Measurements from ENCODE around the gene VAT1L.
"Not testable (repeated sequence)": the region's sequence is repeated elsewhere in the genome, so short reads cannot be mapped to it uniquely, and the experiment has no call there.

VAT1L gene

GRCh38 chr16:77963185-77964044 is 175.1 kb downstream of the VAT1L start:
- DNase-seq: no peak

GRCh38 chr16:77965346-77965745 is 177.0 kb downstream of the VAT1L start:
- no peak for DNase-seq

- no peak for DNase-seq
Measured at GRCh38 chr16:77967054-77967904, 178.9 kb downstream of the VAT1L start.

- DNase-seq: no peak
Measured at GRCh38 chr16:77969861-77970260, 181.5 kb downstream of the VAT1L start.

GRCh38 chr16:77970371-77970770 is 182.0 kb downstream of the VAT1L start:
- DNase-seq: no peak

- DNase-seq: peak in 1 of 2 experiments; percentile 34
Measured at GRCh38 chr16:77971306-77972061, 183.1 kb downstream of the VAT1L start.

GRCh38 chr16:77972062-77972392 is 183.7 kb downstream of the VAT1L start:
- DNase-seq: no peak

GRCh38 chr16:77974883-77975282 is 186.5 kb downstream of the VAT1L start:
- no peak for DNase-seq

- no peak for DNase-seq
Measured at GRCh38 chr16:77975942-77976341, 187.6 kb downstream of the VAT1L start.

- DNase-seq: no peak
Measured at GRCh38 chr16:77977339-77977738, 189.0 kb downstream of the VAT1L start.

- no peak for DNase-seq
Measured at GRCh38 chr16:77985111-77985510, 196.7 kb downstream of the VAT1L start.

- no peak for DNase-seq
Measured at GRCh38 chr16:77986011-77986740, 197.8 kb downstream of the VAT1L start.

- no peak for DNase-seq
Measured at GRCh38 chr16:77987810-77988209, 199.4 kb downstream of the VAT1L start.

GRCh38 chr16:77989846-77990245 is 201.5 kb downstream of the VAT1L start:
- no peak for DNase-seq

- no peak for DNase-seq
Measured at GRCh38 chr16:77991701-77992100, 203.3 kb downstream of the VAT1L start.

GRCh38 chr16:77992381-77992780 is 204.0 kb downstream of the VAT1L start:
- DNase-seq: not testable (repeated sequence)

GRCh38 chr16:77993111-77993985 is 205.0 kb downstream of the VAT1L start:
- DNase-seq: no peak

GRCh38 chr16:77995843-77996455 is 207.6 kb downstream of the VAT1L start:
- no peak for DNase-seq

GRCh38 chr16:77998350-77999023 is 210.1 kb downstream of the VAT1L start:
- DNase-seq: no peak

- DNase-seq: no peak
Measured at GRCh38 chr16:78001451-78002025, 213.2 kb downstream of the VAT1L start.
